ENCODE measurements around the gene ASH1L. TPM values are rescaled to one million over a fixed set of nuclear protein-coding genes. Genes with fewer than 3 reads are reported as not detected.

The ASH1L gene
- total and polyA plus RNA-seq, 9 of the 15 experiments (the other 6 are each of a cell fraction or from before 2014, with no cell fraction given), result 2.0 to 23.3 (median 14.6) TPM

DNA sequence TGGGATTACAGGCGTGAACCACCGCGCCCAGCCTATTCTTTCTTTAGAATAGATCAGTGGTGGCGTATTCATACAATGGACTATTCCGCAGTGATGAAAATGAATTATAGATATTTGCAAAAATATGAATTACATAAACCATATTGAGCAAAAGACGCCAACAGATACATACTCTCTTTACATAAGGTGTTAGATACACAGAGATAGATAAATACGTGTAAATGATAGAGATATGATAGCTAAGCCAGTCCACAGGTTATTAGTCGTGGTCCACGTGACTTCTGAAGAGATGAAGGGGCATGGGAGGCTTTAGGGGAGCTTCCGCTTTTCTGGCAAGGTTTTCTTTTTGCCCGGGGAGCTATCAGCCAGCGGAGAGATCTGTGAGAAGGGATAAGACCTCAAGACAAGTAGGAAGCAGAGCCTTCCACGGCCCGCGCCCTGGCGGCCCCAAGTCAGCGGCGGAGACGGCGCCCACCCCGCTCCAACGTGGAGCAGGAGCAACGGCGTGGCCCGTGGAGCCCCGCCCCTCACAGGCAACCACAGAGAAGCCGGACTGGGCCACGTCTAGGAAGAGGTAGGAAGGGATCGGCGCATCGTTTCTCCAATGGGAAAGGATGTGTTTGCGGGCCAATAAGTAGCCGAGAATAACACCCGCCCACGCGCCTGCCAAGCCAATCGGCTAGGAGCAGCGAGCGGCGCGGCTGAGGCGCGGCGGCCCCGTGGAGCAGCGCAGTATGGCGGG lies 47.1 kb upstream of the ASH1L start, which contains the start of gene MSTO1 (continued):
- TF ChIP-seq, protein P1, sequence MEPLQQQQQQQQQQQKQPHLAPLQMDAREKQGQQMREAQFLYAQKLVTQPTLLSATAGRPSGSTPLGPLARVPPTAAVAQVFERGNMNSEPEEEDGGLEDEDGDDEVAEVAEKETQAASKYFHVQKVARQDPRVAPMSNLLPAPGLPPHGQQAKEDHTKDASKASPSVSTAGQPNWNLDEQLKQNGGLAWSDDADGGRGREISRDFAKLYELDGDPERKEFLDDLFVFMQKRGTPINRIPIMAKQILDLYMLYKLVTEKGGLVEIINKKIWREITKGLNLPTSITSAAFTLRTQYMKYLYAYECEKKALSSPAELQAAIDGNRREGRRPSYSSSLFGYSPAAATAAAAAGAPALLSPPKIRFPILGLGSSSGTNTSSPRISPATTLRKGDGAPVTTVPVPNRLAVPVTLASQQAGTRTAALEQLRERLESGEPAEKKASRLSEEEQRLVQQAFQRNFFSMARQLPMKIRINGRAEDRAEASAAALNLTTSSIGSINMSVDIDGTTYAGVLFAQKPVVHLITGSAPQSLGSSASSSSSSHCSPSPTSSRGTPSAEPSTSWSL (CRISPR knock-in tag; IDR thresholded peaks at IDR 0.05; ENCODE audit: borderline replicate concordance), result no peak
- TF ChIP-seq GTF2F1 (IDR thresholded peaks at IDR 0.05; ENCODE audit: low read depth, low read length), result no peak
- TF ChIP-seq, protein P2, sequence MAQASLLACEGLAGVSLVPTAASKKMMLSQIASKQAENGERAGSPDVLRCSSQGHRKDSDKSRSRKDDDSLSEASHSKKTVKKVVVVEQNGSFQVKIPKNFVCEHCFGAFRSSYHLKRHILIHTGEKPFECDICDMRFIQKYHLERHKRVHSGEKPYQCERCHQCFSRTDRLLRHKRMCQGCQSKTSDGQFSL (CRISPR knock-in tag; IDR thresholded peaks at IDR 0.05), result no peak
- TF ChIP-seq, protein P2 (tag; IDR thresholded peaks at IDR 0.05), result no peak
- TF ChIP-seq, protein P3, sequence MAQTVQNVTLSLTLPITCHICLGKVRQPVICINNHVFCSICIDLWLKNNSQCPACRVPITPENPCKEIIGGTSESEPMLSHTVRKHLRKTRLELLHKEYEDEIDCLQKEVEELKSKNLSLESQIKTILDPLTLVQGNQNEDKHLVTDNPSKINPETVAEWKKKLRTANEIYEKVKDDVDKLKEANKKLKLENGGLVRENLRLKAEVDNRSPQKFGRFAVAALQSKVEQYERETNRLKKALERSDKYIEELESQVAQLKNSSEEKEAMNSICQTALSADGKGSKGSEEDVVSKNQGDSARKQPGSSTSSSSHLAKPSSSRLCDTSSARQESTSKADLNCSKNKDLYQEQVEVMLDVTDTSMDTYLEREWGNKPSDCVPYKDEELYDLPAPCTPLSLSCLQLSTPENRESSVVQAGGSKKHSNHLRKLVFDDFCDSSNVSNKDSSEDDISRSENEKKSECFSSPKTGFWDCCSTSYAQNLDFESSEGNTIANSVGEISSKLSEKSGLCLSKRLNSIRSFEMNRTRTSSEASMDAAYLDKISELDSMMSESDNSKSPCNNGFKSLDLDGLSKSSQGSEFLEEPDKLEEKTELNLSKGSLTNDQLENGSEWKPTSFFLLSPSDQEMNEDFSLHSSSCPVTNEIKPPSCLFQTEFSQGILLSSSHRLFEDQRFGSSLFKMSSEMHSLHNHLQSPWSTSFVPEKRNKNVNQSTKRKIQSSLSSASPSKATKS (CRISPR knock-in tag; IDR thresholded peaks at IDR 0.05), result no peak
- TF ChIP-seq ZNF3 (CRISPR knock-in tag; IDR thresholded peaks at IDR 0.05), result no peak
- no peak for TF ChIP-seq RFX7 (CRISPR knock-in tag; IDR thresholded peaks at IDR 0.05)
- TF ChIP-seq, protein P4, sequence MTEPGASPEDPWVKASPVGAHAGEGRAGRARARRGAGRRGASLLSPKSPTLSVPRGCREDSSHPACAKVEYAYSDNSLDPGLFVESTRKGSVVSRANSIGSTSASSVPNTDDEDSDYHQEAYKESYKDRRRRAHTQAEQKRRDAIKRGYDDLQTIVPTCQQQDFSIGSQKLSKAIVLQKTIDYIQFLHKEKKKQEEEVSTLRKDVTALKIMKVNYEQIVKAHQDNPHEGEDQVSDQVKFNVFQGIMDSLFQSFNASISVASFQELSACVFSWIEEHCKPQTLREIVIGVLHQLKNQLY (CRISPR knock-in tag; conservative IDR thresholded peaks at IDR 0.05), result no peak
- TF ChIP-seq, protein P5, sequence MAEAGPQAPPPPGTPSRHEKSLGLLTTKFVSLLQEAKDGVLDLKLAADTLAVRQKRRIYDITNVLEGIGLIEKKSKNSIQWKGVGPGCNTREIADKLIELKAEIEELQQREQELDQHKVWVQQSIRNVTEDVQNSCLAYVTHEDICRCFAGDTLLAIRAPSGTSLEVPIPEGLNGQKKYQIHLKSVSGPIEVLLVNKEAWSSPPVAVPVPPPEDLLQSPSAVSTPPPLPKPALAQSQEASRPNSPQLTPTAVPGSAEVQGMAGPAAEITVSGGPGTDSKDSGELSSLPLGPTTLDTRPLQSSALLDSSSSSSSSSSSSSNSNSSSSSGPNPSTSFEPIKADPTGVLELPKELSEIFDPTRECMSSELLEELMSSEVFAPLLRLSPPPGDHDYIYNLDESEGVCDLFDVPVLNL (CRISPR knock-in tag; IDR thresholded peaks at IDR 0.05; ENCODE audit: low read depth), result no peak
- TF ChIP-seq JUND (IDR thresholded peaks at IDR 0.05; ENCODE audit: borderline replicate concordance, low read depth, low read length), result no peak
- TF ChIP-seq JUND (tag; IDR thresholded peaks at IDR 0.05; ENCODE audit: borderline replicate concordance, low read depth, low read length), result peak; percentile 32; the same call in 1 of the 3 replicates
- TF ChIP-seq NR2C2 (CRISPR knock-in tag; IDR thresholded peaks at IDR 0.05), result no peak
- no peak; the same call in 1 of the 2 replicates for TF ChIP-seq NR2C2 (tag; IDR thresholded peaks at IDR 0.05)
- TF ChIP-seq, protein P6, sequence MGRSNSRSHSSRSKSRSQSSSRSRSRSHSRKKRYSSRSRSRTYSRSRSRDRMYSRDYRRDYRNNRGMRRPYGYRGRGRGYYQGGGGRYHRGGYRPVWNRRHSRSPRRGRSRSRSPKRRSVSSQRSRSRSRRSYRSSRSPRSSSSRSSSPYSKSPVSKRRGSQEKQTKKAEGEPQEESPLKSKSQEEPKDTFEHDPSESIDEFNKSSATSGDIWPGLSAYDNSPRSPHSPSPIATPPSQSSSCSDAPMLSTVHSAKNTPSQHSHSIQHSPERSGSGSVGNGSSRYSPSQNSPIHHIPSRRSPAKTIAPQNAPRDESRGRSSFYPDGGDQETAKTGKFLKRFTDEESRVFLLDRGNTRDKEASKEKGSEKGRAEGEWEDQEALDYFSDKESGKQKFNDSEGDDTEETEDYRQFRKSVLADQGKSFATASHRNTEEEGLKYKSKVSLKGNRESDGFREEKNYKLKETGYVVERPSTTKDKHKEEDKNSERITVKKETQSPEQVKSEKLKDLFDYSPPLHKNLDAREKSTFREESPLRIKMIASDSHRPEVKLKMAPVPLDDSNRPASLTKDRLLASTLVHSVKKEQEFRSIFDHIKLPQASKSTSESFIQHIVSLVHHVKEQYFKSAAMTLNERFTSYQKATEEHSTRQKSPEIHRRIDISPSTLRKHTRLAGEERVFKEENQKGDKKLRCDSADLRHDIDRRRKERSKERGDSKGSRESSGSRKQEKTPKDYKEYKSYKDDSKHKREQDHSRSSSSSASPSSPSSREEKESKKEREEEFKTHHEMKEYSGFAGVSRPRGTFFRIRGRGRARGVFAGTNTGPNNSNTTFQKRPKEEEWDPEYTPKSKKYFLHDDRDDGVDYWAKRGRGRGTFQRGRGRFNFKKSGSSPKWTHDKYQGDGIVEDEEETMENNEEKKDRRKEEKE (IDR thresholded peaks at IDR 0.05; ENCODE audit: borderline replicate concordance in 1 of 2, control insufficient read depth in 1 of 2, low read depth in 2 of 2, low read length in 1 of 2), result no peak
- no peak for TF ChIP-seq SREBF2 (CRISPR knock-in tag; IDR thresholded peaks at IDR 0.05)
- TF ChIP-seq CAMTA2 (CRISPR knock-in tag; conservative IDR thresholded peaks at IDR 0.05), result no peak
- peak; percentile 44 for TF ChIP-seq PHF20 (IDR thresholded peaks at IDR 0.05; ENCODE audit: partially characterized antibody)
